ENCODE measurements around the gene HSPA1L.
"Not testable (repeated sequence)": the region's sequence is repeated elsewhere in the genome, so short reads cannot be mapped to it uniquely, and the experiment has no call there.

The HSPA1L gene

GRCh38 chr6:31857774-31858173, 42.7 kb upstream of the HSPA1L start:
- H3K36me3 ChIP-seq (ENCODE audit: control insufficient read depth in 1 of 2, insufficient read depth in 2 of 2, low read length in 2 of 2) = peaks cover 18 to 34% of the 10 kb centered on the region in 2 donors
- H3K9me3 ChIP-seq (ENCODE audit: control insufficient read depth in 1 of 2, low read length in 2 of 2); H3K4me3 ChIP-seq (ENCODE audit: low read depth in 1 of 2, low read length in 2 of 2); H3K27ac ChIP-seq (ENCODE audit: low read depth, low read length); H3K27me3 ChIP-seq (ENCODE audit: control insufficient read depth in 1 of 2, insufficient read depth in 2 of 2, low read length in 2 of 2); H3K9ac ChIP-seq (ENCODE audit: low read depth in 1 of 2, low read length in 2 of 2); H3K4me1 ChIP-seq (ENCODE audit: control insufficient read depth in 1 of 2, insufficient read depth in 2 of 2, low read length in 2 of 2): not testable (repeated sequence)

- not testable (repeated sequence) for H3K27me3 ChIP-seq (ENCODE audit: control insufficient read depth in 1 of 2, insufficient read depth in 2 of 2, low read length in 2 of 2); H3K36me3 ChIP-seq (ENCODE audit: control insufficient read depth in 1 of 2, insufficient read depth in 2 of 2, low read length in 2 of 2); H3K9me3 ChIP-seq (ENCODE audit: control insufficient read depth in 1 of 2, low read length in 2 of 2); H3K27ac ChIP-seq (ENCODE audit: low read depth, low read length); H3K9ac ChIP-seq (ENCODE audit: low read depth in 1 of 2, low read length in 2 of 2); H3K4me1 ChIP-seq (ENCODE audit: control insufficient read depth in 1 of 2, insufficient read depth in 2 of 2, low read length in 2 of 2); H3K4me3 ChIP-seq (ENCODE audit: low read depth in 1 of 2, low read length in 2 of 2)
These were observed 37.1 kb upstream of the HSPA1L start for GRCh38 chr6:31851980-31852718.

- H3K9me3 ChIP-seq (ENCODE audit: control insufficient read depth in 1 of 2, low read length in 2 of 2) = no peaks in the 10 kb centered on the region
- H3K27ac ChIP-seq (ENCODE audit: low read depth, low read length) = no peak overlapping the region
- H3K4me3 ChIP-seq (ENCODE audit: low read depth in 1 of 2, low read length in 2 of 2) = no peak overlapping the region
- H3K36me3 ChIP-seq (ENCODE audit: control insufficient read depth in 1 of 2, insufficient read depth in 2 of 2, low read length in 2 of 2) = no peaks in the 10 kb centered on the region
- no peaks in the 10 kb centered on the region for H3K4me1 ChIP-seq (ENCODE audit: control insufficient read depth in 1 of 2, insufficient read depth in 2 of 2, low read length in 2 of 2)
- no peaks in the 10 kb centered on the region for H3K27me3 ChIP-seq (ENCODE audit: control insufficient read depth in 1 of 2, insufficient read depth in 2 of 2, low read length in 2 of 2)
- H3K9ac ChIP-seq (ENCODE audit: low read depth in 1 of 2, low read length in 2 of 2) = no peak overlapping the region
These were observed 36.4 kb upstream of the HSPA1L start for GRCh38 chr6:31851485-31851832.

GRCh38 chr6:31850765-31851484, 35.8 kb upstream of the HSPA1L start:
- Histone ChIP-seq H3K4me3 (ENCODE audit: low read depth in 1 of 2, low read length in 2 of 2) (no peak overlapping the region), H3K27ac (ENCODE audit: low read depth, low read length) (no peak overlapping the region), H3K4me1 (ENCODE audit: control insufficient read depth in 1 of 2, insufficient read depth in 2 of 2, low read length in 2 of 2) (no peaks in the 10 kb centered on the region), H3K9ac (ENCODE audit: low read depth in 1 of 2, low read length in 2 of 2) (no peak overlapping the region), H3K9me3 (ENCODE audit: control insufficient read depth in 1 of 2, low read length in 2 of 2) (no peaks in the 10 kb centered on the region), H3K27me3 (ENCODE audit: control insufficient read depth in 1 of 2, insufficient read depth in 2 of 2, low read length in 2 of 2) (no peaks in the 10 kb centered on the region), H3K36me3 (ENCODE audit: control insufficient read depth in 1 of 2, insufficient read depth in 2 of 2, low read length in 2 of 2) (no peaks in the 10 kb centered on the region)

GRCh38 chr6:31847276-31847978, 32.3 kb upstream of the HSPA1L start:
- H3K4me3 ChIP-seq (ENCODE audit: low read depth in 1 of 2, low read length in 2 of 2) = no peak overlapping the region
- no peaks in the 10 kb centered on the region for H3K9me3 ChIP-seq (ENCODE audit: control insufficient read depth in 1 of 2, low read length in 2 of 2)
- no peak overlapping the region for H3K27ac ChIP-seq (ENCODE audit: low read depth, low read length)
- H3K36me3 ChIP-seq (ENCODE audit: control insufficient read depth in 1 of 2, insufficient read depth in 2 of 2, low read length in 2 of 2) = no peaks in the 10 kb centered on the region
- no peaks in the 10 kb centered on the region for H3K27me3 ChIP-seq (ENCODE audit: control insufficient read depth in 1 of 2, insufficient read depth in 2 of 2, low read length in 2 of 2)
- no peak overlapping the region for H3K9ac ChIP-seq (ENCODE audit: low read depth in 1 of 2, low read length in 2 of 2)
- H3K4me1 ChIP-seq (ENCODE audit: control insufficient read depth in 1 of 2, insufficient read depth in 2 of 2, low read length in 2 of 2) = no peaks in the 10 kb centered on the region

GRCh38 chr6:31844507-31844906, 29.4 kb upstream of the HSPA1L start:
- no peak overlapping the region for H3K9ac ChIP-seq (ENCODE audit: low read depth in 1 of 2, low read length in 2 of 2)
- no peaks in the 10 kb centered on the region for H3K27me3 ChIP-seq (ENCODE audit: control insufficient read depth in 1 of 2, insufficient read depth in 2 of 2, low read length in 2 of 2)
- H3K27ac ChIP-seq (ENCODE audit: low read depth, low read length) = no peak overlapping the region
- H3K36me3 ChIP-seq (ENCODE audit: control insufficient read depth in 1 of 2, insufficient read depth in 2 of 2, low read length in 2 of 2) = peaks cover 4 to 12% of the 10 kb centered on the region in 2 donors
- H3K4me3 ChIP-seq (ENCODE audit: low read depth in 1 of 2, low read length in 2 of 2) = no peak overlapping the region
- H3K4me1 ChIP-seq (ENCODE audit: control insufficient read depth in 1 of 2, insufficient read depth in 2 of 2, low read length in 2 of 2) = no peaks in the 10 kb centered on the region
- H3K9me3 ChIP-seq (ENCODE audit: control insufficient read depth in 1 of 2, low read length in 2 of 2) = no peaks in the 10 kb centered on the region

- H3K27ac ChIP-seq (ENCODE audit: low read depth, low read length) = no peak overlapping the region
- H3K27me3 ChIP-seq (ENCODE audit: control insufficient read depth in 1 of 2, insufficient read depth in 2 of 2, low read length in 2 of 2) = no peaks in the 10 kb centered on the region
- peaks cover 12 to 36% of the 10 kb centered on the region in 2 donors for H3K36me3 ChIP-seq (ENCODE audit: control insufficient read depth in 1 of 2, insufficient read depth in 2 of 2, low read length in 2 of 2)
- no peak overlapping the region for H3K9ac ChIP-seq (ENCODE audit: low read depth in 1 of 2, low read length in 2 of 2)
- no peaks in the 10 kb centered on the region for H3K9me3 ChIP-seq (ENCODE audit: control insufficient read depth in 1 of 2, low read length in 2 of 2)
- H3K4me3 ChIP-seq (ENCODE audit: low read depth in 1 of 2, low read length in 2 of 2) = no peak overlapping the region
- peaks cover 9 to 15% of the 10 kb centered on the region in 2 donors for H3K4me1 ChIP-seq (ENCODE audit: control insufficient read depth in 1 of 2, insufficient read depth in 2 of 2, low read length in 2 of 2)
These were observed 27.0 kb upstream of the HSPA1L start for GRCh38 chr6:31842053-31842452.

- not testable (repeated sequence) for H3K4me3 ChIP-seq (ENCODE audit: low read depth in 1 of 2, low read length in 2 of 2); H3K9me3 ChIP-seq (ENCODE audit: control insufficient read depth in 1 of 2, low read length in 2 of 2); H3K9ac ChIP-seq (ENCODE audit: low read depth in 1 of 2, low read length in 2 of 2); H3K27ac ChIP-seq (ENCODE audit: low read depth, low read length); H3K27me3 ChIP-seq (ENCODE audit: control insufficient read depth in 1 of 2, insufficient read depth in 2 of 2, low read length in 2 of 2)
- Histone ChIP-seq H3K36me3 (ENCODE audit: control insufficient read depth in 1 of 2, insufficient read depth in 2 of 2, low read length in 2 of 2) (peaks cover 13 to 38% of the 10 kb centered on the region in 2 donors), H3K4me1 (ENCODE audit: control insufficient read depth in 1 of 2, insufficient read depth in 2 of 2, low read length in 2 of 2) (peaks cover 21 to 30% of the 10 kb centered on the region in 2 donors)
These were observed 24.7 kb upstream of the HSPA1L start for GRCh38 chr6:31839779-31840126.

- H3K4me1 ChIP-seq (ENCODE audit: control insufficient read depth in 1 of 2, insufficient read depth in 2 of 2, low read length in 2 of 2) = peaks cover 21 to 34% of the 10 kb centered on the region in 2 donors
- no peaks in the 10 kb centered on the region for H3K27me3 ChIP-seq (ENCODE audit: control insufficient read depth in 1 of 2, insufficient read depth in 2 of 2, low read length in 2 of 2)
- no peak overlapping the region for H3K4me3 ChIP-seq (ENCODE audit: low read depth in 1 of 2, low read length in 2 of 2)
- H3K36me3 ChIP-seq (ENCODE audit: control insufficient read depth in 1 of 2, insufficient read depth in 2 of 2, low read length in 2 of 2) = peaks cover 13 to 38% of the 10 kb centered on the region in 2 donors
- no peak overlapping the region for H3K9ac ChIP-seq (ENCODE audit: low read depth in 1 of 2, low read length in 2 of 2)
- H3K27ac ChIP-seq (ENCODE audit: low read depth, low read length) = no peak overlapping the region
- H3K9me3 ChIP-seq (ENCODE audit: control insufficient read depth in 1 of 2, low read length in 2 of 2) = no peaks in the 10 kb centered on the region
These were observed 23.9 kb upstream of the HSPA1L start for GRCh38 chr6:31838968-31839367.

GRCh38 chr6:31838114-31838553, 23.1 kb upstream of the HSPA1L start:
- H3K4me1 ChIP-seq (ENCODE audit: control insufficient read depth in 1 of 2, insufficient read depth in 2 of 2, low read length in 2 of 2) = peaks cover 21 to 39% of the 10 kb centered on the region in 2 donors
- H3K4me3 ChIP-seq (ENCODE audit: low read depth in 1 of 2, low read length in 2 of 2); H3K27me3 ChIP-seq (ENCODE audit: control insufficient read depth in 1 of 2, insufficient read depth in 2 of 2, low read length in 2 of 2); H3K9me3 ChIP-seq (ENCODE audit: control insufficient read depth in 1 of 2, low read length in 2 of 2); H3K27ac ChIP-seq (ENCODE audit: low read depth, low read length): not testable (repeated sequence)
- H3K36me3 ChIP-seq (ENCODE audit: control insufficient read depth in 1 of 2, insufficient read depth in 2 of 2, low read length in 2 of 2) = peaks cover 13 to 38% of the 10 kb centered on the region in 2 donors
- peak overlapping the region in 1 of 2 donors; percentile 100 for H3K9ac ChIP-seq (ENCODE audit: low read depth in 1 of 2, low read length in 2 of 2)

Measured in duodenal mucosa (tissue), 2 donors.